ENCODE measurements around the gene PPIL6. TPM values are rescaled to one million over a fixed set of nuclear protein-coding genes. Genes with fewer than 3 reads are reported as not detected.

Gene PPIL6
- total RNA-seq, 1 experiment from 2014 or later, result 0.62 TPM

GRCh38 chr6:109466212-109466923 lies 25.9 kb upstream of the PPIL6 start:
- CTCF ChIA-PET, result no interaction called here
- DNase-seq (no peak), ATAC-seq (no peak)
- no peak overlapping the region for H3K4me3 ChIP-seq (ENCODE audit: low read length)
- H3K9me2 ChIP-seq (replicated peaks; ENCODE audit: low read length), result no peaks in the 10 kb centered on the region
- H3K36me3 ChIP-seq (ENCODE audit: low read depth, low read length), result peaks cover 26% of the 10 kb centered on the region
- no peaks in the 10 kb centered on the region for H4K20me1 ChIP-seq (ENCODE audit: low read length)
- POLR2A ChIA-PET (ENCODE audit: unreplicated experiment), result no interaction called here
- peaks cover 6% of the 10 kb centered on the region; the same call in 1 of the 2 replicates for H3K4me1 ChIP-seq (ENCODE audit: insufficient read depth, low read length)
- no peaks in the 10 kb centered on the region for H3K9me3 ChIP-seq (ENCODE audit: low read length)
- H3F3A ChIP-seq (ENCODE audit: low read length, unreplicated experiment), result no peaks in the 10 kb centered on the region
- H3K27me3 ChIP-seq (ENCODE audit: low read length), result no peaks in the 10 kb centered on the region
- H3K79me2 ChIP-seq (ENCODE audit: low read length), result no peaks in the 10 kb centered on the region
- intact Hi-C loops (cut with micrococcal nuclease), result no loop called here
- no TSS peak for BruUV-seq (replicated peaks)
- no peak for TF ChIP-seq EZH2phosphoT487 (IDR thresholded peaks at IDR 0.05; ENCODE audit: borderline replicate concordance, low read length)
- no peak for TF ChIP-seq EZH2 (IDR thresholded peaks at IDR 0.05; ENCODE audit: low read length, unreplicated experiment)
- no peak for TF ChIP-seq CTCF (conservative IDR thresholded peaks at IDR 0.05; ENCODE audit: low read depth, low read length)
- no peak overlapping the region for H3K9ac ChIP-seq (ENCODE audit: low read length)
- no peak overlapping the region for H3K27ac ChIP-seq (ENCODE audit: low read length)
- no peak overlapping the region for H2AFZ ChIP-seq (ENCODE audit: low read length)
- no peak overlapping the region for H3K4me2 ChIP-seq (ENCODE audit: low read length)

GRCh38 chr6:109465772-109466171 lies 25.3 kb upstream of the PPIL6 start:
- ChIA-PET POLR2A (ENCODE audit: unreplicated experiment) (no interaction called here), CTCF (no interaction called here)
- no peak for ATAC-seq

More at GRCh38 chr6:109465772-109466171, 25.3 kb upstream of the PPIL6 start:
- DNase-seq, result no peak
- Histone ChIP-seq H3K9ac (ENCODE audit: low read length) (no peak overlapping the region), H3K4me1 (ENCODE audit: insufficient read depth, low read length) (peaks cover 6% of the 10 kb centered on the region; the same call in 1 of the 2 replicates), H3K4me2 (ENCODE audit: low read length) (no peak overlapping the region), H3K79me2 (ENCODE audit: low read length) (no peaks in the 10 kb centered on the region), H3K4me3 (ENCODE audit: low read length) (no peak overlapping the region), H3K36me3 (ENCODE audit: low read depth, low read length) (peaks cover 23% of the 10 kb centered on the region), H3K27ac (ENCODE audit: low read length) (no peak overlapping the region), H4K20me1 (ENCODE audit: low read length) (no peaks in the 10 kb centered on the region), H3K9me3 (ENCODE audit: low read length) (no peaks in the 10 kb centered on the region), H3F3A (ENCODE audit: low read length, unreplicated experiment) (no peaks in the 10 kb centered on the region), H3K9me2 (replicated peaks; ENCODE audit: low read length) (no peaks in the 10 kb centered on the region), H2AFZ (ENCODE audit: low read length) (no peak overlapping the region), H3K27me3 (ENCODE audit: low read length) (no peaks in the 10 kb centered on the region)
- intact Hi-C loops (cut with micrococcal nuclease), result no loop called here
- TF ChIP-seq CTCF (conservative IDR thresholded peaks at IDR 0.05; ENCODE audit: low read depth, low read length) (no peak), EZH2phosphoT487 (IDR thresholded peaks at IDR 0.05; ENCODE audit: borderline replicate concordance, low read length) (no peak), EZH2 (IDR thresholded peaks at IDR 0.05; ENCODE audit: low read length, unreplicated experiment) (no peak)
- BruUV-seq (replicated peaks), result no TSS peak
